Thoracic aorta (tissue), 2 donors: ENCODE measurements around the gene NSUN6. TPM values are rescaled to one million over a fixed set of nuclear protein-coding genes. Genes with fewer than 3 reads are reported as not detected.

ENCODE experiments used
- ATAC-seq: fragments of 150-250 bp; one replicate; pipeline ENCODE4 v1.8.0; 2017; ENCODE audit warnings: low read depth; ENCODE audit not compliant: insufficient number of reproducible peaks, low FRiP score
- DNase-seq: peaks from one replicate; pipeline ENCODE4 v3.0.0-alpha.2; 2020; ENCODE audit warnings: low spot score
- H3K27ac ChIP-seq, 2 donors: fragments of 200-600 bp; sonication (generic); 1 replicate in 1 of 2; 2 replicates in 1 of 2; pipeline ENCODE4 v1.5.1; 2016; ENCODE audit warnings: mild to moderate bottlenecking in 2 of 2, moderate library complexity in 2 of 2
- H3K27me3 ChIP-seq: fragments of 200-600 bp; sonication (generic); replicated peaks from 2 replicates; pipeline ENCODE4 v1.6.0; 2016; ENCODE audit warnings: mild to moderate bottlenecking; ENCODE audit not compliant: insufficient read depth
- H3K36me3 ChIP-seq: fragments of 200-600 bp; sonication (generic); one replicate; pipeline ENCODE4 v1.5.1; 2016
- H3K4me1 ChIP-seq, 2 donors: fragments of 200-600 bp; sonication (generic); 1 replicate in 1 of 2; 2 replicates in 1 of 2; pipeline versions ENCODE4 v1.5.1 to v1.6.0; 2016; ENCODE audit warnings: low read depth in 2 of 2, mild to moderate bottlenecking in 1 of 2; ENCODE audit not compliant: control insufficient read depth in 1 of 2
- H3K4me3 ChIP-seq: fragments of 200-600 bp; sonication (generic); 2 replicates; pipeline ENCODE4 v1.5.1; 2016; ENCODE audit warnings: mild to moderate bottlenecking
- H3K9me3 ChIP-seq: fragments of 200-600 bp; sonication (generic); 2 replicates; pipeline ENCODE4 v1.5.1; 2016
- CTCF ChIP-seq: fragments of 200-600 bp; sonication (generic); IDR thresholded peaks from one replicate; pipeline ENCODE4 v1.5.1; 2019; ENCODE audit warnings: antibody characterized with exemption
- total RNA-seq, 2 donors: library from RNA; depleted of rRNA; stranded (reverse); fragments of >200 nt; gene quantifications; one replicate each; pipeline versions ENCODE4 v1.1.0 to v1.2.3, GENCODE V29; 2016

NSUN6 gene
- total RNA-seq, 2 donors from 2014 or later, result 12.7 to 19.8 TPM

DNA sequence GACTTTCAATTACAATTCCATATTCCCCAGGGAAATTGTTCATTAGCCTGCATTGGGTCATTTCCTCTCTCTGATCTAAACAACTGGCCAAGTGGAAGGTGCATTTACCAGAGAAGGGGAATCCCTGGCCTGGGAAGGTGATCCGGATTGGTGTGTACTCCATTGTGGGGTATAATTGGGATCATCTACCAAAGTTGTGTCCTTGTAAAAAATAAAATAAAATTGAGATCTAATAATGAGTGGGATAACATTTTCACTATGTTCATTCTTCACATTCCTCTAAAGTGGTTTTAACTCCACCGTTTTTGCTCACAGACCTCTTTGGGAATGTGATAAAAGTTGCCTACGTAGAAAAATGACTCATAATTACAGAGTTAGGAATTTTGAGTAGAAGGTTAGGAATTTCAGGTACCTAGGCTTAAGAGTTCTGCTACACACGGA lies 30.6 kb upstream of the NSUN6 start:
- no peaks in the 10 kb centered on the region for H3K36me3 ChIP-seq
- H3K9me3 ChIP-seq, result no peaks in the 10 kb centered on the region
- no peak for TF ChIP-seq CTCF
- ATAC-seq (no peak), DNase-seq (no peak)
- no peaks in the 10 kb centered on the region for H3K4me1 ChIP-seq
- H3K27me3 ChIP-seq, result no peaks in the 10 kb centered on the region
- H3K27ac ChIP-seq, result no peak overlapping the region
- H3K4me3 ChIP-seq, result no peak overlapping the region

DNA sequence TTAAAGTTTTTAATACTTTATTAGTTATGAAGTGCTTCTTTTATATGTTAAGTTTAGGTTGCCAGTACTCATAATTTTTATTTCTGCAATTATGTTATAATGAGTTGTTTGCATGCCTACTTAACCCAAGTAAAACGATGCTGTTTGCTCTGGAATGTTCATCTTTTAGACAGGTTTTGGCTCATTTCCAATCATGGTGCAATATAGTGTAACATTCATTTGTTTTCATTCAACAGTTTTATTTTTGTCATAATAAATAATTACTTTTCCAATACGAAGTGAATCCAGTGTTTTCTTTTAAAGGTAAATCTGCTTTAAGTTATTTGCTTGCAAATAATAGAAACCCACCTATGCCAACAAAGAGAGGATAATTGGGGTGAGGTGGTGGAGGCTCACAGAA lies 30.0 kb upstream of the NSUN6 start:
- no peaks in the 10 kb centered on the region for H3K4me1 ChIP-seq
- no peak for DNase-seq
- no peak overlapping the region for H3K4me3 ChIP-seq
- no peaks in the 10 kb centered on the region for H3K27me3 ChIP-seq
- no peak overlapping the region for H3K27ac ChIP-seq
- H3K36me3 ChIP-seq, result no peaks in the 10 kb centered on the region
- no peak for ATAC-seq
- H3K9me3 ChIP-seq, result no peaks in the 10 kb centered on the region
- TF ChIP-seq CTCF, result no peak

- H3K36me3 ChIP-seq, result no peaks in the 10 kb centered on the region
- no peaks in the 10 kb centered on the region for H3K9me3 ChIP-seq
- H3K4me3 ChIP-seq, result no peak overlapping the region
- no peaks in the 10 kb centered on the region for H3K27me3 ChIP-seq
- H3K4me1 ChIP-seq, result no peaks in the 10 kb centered on the region
- DNase-seq (no peak), ATAC-seq (no peak)
- TF ChIP-seq CTCF, result no peak
- H3K27ac ChIP-seq, result no peak overlapping the region
Observed at GRCh38 chr10:18680754-18681153, 29.4 kb upstream of the NSUN6 start.

DNA sequence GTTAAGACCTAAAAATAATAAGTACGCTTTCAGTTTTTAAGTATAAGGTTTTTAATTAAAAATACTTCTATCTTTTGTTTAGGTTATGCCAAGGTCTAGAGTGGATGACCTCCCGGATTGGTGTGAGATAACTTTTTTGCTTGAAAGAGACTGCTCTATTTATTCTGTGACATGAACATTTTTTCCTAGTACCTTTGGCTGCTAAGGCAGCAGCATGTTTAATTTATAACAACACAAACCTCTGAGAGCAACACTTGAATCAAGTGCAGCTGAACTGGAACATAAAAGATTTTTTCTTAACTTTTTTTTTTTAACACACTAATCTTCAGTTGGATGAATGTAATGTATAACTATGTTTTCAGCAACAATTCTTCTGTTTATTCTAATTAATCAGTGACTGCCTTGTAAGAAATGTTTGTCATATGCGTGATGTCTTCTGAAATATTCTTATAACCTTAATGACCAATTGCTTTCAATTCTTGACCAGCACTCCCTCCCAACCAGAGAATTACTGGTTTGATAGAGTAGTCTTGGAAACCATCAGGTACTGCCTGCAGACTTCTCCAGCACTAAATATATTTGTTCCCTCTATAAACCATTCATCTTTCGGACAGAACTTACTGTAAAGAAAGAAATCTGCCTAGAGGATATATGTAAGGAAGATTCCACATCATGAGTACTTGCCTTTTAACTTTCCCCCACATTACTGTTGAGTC lies 23.9 kb upstream of the NSUN6 start:
- Histone ChIP-seq H3K27me3 (no peaks in the 10 kb centered on the region), H3K4me1 (no peaks in the 10 kb centered on the region), H3K4me3 (no peak overlapping the region), H3K36me3 (peaks cover 22% of the 10 kb centered on the region), H3K9me3 (no peaks in the 10 kb centered on the region), H3K27ac (no peak overlapping the region)
- ATAC-seq (no peak), DNase-seq (no peak)
- TF ChIP-seq CTCF, result no peak

DNA sequence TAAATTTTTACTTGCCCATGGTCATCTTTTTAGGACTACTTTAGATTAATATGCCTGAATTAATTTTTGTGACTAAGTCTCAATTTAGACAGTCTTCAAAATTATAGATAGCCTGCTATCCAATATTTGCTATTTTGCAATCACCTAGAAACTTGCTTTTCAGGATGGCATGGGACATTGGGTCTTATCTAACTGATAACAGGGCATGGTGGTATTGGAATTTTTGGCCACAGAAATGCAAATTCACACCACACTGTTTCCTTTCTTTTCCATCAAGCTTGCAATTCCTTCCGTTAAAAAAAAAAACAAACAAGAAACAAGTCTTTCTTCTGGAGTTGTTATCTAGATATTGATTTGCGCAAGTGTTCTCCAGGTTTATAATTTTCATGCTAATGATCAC lies 16.6 kb upstream of the NSUN6 start:
- Histone ChIP-seq H3K27me3 (no peaks in the 10 kb centered on the region), H3K36me3 (peaks cover 15% of the 10 kb centered on the region), H3K4me1 (peaks cover 0 to 33% of the 10 kb centered on the region in 2 donors), H3K4me3 (no peak overlapping the region), H3K9me3 (no peaks in the 10 kb centered on the region), H3K27ac (no peak overlapping the region)
- no peak for TF ChIP-seq CTCF
- ATAC-seq (no peak), DNase-seq (no peak)
